Effector CD4-positive, alpha-beta T cell (primary cell): ENCODE measurements around the gene DDI2.
"Not testable (repeated sequence)": the region's sequence is repeated elsewhere in the genome, so short reads cannot be mapped to it uniquely, and the experiment has no call there.

Experiments
- DNase-seq: peaks from one replicate; pipeline ENCODE4 v3.0.0-alpha.2; 2020
- total RNA-seq: gene quantifications from one replicate; lab custom pipeline; 2026; lab: John Stamatoyannopoulos, UW

The DDI2 gene
- 59.1 reads per million, percentile 72 among the genes with 10 or more reads in this experiment for total RNA-seq

DNA sequence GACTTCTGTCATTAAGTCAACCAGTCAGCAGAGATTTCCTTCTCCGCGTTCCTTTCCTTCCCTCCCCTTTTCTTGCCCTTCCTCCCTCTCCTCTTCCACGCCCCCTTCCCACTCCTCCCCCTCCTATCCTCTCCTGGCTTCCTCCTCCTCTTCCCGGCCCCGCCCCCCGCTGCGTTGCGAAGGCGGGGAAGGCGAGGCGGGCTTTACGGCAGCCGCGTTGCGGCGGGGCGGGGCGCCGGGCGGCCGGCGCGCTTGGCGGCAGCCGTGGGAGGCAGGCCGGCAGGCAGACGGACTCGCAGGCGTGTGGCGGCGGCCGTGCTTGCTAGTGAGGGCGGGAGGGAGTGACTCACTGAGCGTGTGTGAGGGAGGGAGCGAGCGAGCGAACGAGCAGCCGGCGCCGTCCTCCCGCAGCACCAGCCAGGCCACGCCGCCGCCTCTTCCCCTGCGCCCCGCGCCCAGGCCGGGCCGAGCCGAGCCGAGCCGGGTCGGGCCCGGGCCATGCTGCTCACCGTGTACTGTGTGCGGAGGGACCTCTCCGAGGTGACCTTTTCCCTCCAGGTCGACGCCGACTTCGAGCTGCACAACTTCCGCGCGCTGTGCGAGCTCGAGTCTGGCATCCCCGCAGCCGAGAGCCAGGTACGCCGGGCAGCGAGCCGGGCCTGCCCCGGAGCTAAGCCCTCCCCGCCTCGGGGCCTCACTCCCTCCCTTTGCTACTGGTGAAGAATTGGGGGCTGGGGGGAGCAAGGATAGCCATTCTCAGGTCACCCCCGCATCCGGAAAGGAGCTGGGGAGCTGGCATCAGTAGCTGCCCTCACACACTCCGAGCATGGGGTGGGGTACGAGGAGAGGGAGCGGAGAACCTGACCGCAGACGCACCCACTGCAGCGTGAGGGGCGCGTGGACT is at the start of gene DDI2:
DDI2 (plus strand) TSS at position 286 of the 904 bp plus-strand sequence; CDS start at position 499, 213 bp downstream.
- peak; percentile 92 for DNase-seq

DNA sequence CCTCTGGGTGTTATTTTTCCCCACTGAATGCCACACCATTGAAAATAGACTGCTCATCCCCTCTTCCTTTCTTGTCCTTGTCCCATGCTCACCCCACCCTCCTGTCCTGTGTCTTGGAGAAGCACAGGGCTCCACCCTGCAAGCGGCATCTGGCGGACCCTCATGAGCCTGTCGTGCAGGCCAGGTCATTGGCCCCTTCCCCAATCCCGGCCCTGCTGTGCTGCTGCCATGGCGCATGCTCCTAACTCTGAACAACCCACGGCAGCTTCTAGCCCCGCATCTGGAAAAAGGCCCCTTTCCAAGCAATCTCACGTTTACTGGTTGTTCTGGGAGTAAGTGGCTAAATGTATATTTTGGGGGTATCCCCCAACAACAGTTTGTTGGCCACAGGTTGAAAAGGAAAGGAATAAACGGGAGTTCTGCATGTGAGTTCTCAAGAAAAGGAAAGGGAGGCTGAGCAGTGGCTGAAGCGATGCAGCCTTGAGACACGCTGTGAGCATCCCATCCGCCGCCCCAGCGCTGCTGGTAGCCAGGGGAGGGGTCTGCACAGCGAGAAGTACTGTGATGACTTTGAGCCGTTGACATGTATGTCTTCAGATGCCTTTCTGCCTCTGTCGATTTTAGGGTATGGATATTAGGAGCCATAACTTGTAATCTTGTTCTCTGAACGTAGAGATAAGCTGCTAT is 48.7 kb upstream of the DDI2 start:
- no peak for DNase-seq

DNA sequence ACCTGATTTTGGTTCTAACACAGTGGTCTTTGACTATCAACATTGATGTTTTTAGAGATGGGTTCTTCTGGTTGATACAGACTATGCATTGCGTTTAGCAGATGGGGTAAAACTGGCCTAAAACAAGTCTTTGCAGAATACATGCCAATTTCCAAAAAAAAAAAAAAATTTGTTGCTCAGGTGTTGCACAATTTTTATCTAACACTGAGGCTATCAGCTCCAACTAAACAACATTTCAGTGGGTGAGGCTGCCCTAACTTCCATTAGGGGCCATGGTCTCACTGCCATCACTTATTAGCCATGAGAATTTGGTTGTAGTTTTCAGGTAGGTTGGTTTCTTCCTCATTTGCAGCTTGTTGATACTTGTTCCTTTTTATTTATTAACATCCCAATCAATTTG is 46.4 kb upstream of the DDI2 start:
- no peak for DNase-seq

DNA sequence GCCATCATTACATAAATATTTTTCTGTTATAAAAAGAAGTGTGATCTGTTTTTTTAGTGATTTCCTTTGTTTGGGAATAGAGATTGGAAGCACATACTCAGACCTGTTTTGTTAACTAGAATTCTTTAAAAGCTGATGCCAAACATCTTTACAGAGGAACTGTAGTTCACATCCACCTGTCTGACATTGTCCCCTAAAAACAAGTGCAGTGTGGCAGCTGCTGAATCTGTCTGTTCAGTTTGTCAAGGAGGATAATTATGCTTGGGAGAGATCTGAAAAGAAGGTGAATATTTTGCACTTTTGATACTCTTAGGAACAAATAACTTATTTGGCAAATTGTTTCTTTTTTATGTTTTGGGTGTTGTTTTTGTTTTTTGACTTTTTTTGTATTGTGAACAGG is 46.0 kb upstream of the DDI2 start:
- no peak for DNase-seq

DNA sequence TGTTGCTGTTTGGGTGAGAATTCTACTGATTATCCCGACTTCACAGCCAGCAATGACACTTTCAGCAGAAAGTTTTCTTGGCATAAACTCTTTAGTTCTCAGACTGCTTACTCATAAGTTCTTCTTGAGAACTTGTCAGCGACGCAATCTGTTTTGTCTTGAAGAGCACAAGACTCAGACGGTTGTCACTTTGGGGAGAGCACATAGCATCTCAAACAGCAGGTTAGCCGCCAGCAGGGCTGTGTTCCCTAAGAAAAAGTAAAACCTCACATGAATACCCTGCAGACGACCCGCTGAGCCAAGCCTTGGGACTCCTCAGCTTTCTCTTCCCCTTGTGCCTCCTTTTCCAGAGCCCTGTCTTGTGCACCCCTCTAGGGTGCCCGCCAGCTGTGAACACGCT is 43.8 kb upstream of the DDI2 start:
- DNase-seq = no peak

DNA sequence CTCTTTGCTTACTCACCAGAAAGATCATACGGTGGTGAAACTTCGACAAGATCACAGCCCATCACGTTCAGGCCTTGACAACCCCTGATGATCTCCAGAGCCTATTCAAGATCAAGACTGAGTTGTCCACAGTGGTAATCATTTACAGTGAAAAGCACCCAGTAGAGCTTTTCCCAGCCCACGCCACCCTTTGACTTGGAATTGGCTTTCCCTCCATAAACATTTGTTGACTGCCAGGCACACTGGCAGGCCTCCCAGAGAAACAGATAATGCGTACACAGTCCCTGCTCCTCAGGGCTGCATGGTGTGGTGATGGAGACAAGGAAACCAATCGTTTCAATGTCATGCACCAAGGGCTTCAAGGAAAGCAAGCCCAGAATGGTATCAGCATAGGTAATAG is 42.5 kb upstream of the DDI2 start:
- DNase-seq = no peak

DNA sequence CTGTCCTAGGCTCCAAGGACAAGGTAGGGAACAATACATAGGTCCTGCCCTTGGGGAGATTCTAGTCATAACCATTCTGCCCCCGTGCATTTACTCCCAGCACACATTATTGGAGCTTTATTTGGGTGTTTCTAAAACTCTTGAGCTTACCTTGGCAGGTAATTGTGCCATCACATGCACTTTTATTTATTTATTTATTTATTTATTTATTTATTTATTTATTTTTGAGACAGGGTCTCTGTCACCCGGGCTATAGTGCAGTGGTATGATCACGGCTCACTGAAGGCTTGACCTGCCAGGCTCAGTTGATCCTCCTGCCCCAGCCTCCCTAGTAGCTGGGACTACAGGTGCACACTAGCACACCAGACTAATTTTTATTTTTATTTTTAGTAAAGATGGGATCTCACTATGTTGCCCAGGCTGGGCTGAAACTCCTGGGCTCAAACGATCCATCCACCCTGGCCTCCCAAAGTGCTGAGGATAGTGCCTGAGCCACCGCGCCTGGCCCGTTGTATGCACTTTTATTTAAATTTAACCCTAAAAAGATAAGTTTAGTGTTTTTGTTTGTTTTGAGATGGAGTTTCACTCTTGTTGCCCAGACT is 41.6 kb upstream of the DDI2 start:
- DNase-seq = no peak

DNA sequence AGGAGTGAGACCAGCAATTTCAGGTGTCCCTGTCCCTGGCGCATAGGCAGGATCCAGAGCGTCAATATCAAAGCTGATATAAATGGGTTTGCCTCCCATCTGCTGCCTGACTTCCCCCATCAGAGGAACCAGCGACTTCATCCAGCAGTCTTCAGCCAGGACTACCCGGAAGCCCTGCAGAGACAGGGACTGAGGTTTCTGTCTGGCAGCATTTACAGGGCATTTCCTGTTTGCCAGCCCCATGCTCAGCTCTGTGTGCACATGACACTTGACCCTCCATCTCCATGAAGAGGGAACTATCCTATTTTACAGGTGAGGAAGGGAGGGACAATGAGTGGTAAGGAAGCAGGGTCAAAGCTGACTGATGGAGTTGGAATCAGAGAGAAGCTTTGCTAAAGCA is 39.6 kb upstream of the DDI2 start:
- no peak for DNase-seq

DNA sequence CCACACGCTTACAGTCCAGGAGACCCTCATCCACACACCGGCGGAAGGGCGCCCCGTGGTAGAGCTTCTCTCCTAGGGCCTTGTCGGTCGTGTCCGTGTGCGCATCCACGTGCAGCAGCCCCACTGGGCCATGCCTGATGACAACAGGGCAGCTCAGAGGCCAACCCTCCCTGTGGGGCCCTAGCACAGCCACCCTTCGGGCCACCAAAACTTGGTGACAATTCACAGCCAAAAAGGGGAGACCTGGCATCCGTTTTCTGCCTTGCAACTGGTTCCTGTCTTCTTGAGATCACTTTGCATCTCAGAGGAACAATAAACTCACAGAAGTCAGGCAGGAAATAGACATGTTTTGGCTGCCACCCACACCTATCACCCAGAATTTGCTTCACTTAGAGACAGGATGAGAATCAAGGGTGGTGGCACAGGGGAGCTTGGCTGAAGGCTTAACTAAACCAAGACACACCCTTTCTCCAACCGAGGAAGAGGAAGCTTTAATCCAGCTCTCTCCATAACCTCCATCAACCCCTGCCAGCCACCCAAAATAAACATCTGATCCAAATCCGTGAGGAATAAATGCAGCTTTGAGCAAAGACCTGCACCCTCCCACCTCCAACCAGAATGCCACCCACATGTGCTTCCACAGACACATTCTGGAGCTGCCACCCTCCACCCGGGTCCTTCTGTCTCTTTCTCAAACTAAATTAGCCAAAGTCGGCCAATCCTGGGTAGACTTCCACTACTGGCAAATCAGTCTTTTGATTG is 38.2 kb upstream of the DDI2 start:
- no peak for DNase-seq

DNA sequence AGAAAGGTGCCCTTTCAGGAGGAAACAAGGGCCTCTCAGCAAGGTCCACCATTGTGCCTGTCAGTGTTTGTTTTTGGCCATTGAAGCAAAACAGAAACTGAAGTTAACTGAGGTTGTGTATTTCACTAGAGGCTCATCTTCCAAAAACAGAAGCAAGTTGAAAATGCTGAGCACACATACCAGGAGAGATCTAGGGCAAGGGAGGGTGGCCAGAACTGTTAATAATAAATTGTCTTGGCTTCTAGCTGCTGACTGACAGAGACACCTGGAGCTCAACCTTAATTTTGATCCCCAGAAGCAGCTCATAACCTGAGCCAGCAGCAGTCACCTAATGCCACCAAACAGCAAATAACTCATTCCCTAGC is 37.6 kb upstream of the DDI2 start:
- no peak for DNase-seq

DNA sequence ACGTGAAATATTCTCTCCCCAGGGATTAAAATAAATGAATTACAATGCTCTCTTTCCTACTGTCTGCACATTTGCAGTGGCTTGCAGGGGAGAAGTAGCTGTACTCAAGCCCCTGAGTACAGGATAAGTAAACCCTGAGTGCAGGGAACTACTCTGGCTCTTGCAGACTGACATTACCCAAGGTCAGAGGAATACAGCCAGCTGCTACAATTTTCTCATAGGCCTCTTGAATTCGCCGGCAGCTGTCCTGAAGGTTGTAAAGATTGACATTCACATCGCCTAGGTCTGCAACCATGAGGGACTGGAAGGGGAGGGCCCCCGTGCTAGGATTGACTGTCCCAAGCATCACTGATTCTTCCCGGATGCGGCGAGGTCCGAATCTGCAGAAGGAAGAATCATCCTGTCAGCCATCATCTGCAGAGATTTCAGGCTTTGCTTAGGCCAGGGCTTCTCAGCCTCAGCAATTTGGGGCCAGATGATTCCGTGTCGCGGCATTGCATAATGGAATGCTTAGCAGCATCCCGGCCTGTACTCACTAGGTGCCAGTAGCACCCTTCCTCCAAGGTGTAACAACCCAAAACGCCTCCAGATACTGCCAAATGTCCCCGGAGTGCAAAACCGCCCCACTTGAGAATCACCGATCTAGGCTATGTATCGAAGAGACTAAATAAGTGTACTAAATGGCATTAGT is 34.1 kb upstream of the DDI2 start:
- DNase-seq = no peak

DNA sequence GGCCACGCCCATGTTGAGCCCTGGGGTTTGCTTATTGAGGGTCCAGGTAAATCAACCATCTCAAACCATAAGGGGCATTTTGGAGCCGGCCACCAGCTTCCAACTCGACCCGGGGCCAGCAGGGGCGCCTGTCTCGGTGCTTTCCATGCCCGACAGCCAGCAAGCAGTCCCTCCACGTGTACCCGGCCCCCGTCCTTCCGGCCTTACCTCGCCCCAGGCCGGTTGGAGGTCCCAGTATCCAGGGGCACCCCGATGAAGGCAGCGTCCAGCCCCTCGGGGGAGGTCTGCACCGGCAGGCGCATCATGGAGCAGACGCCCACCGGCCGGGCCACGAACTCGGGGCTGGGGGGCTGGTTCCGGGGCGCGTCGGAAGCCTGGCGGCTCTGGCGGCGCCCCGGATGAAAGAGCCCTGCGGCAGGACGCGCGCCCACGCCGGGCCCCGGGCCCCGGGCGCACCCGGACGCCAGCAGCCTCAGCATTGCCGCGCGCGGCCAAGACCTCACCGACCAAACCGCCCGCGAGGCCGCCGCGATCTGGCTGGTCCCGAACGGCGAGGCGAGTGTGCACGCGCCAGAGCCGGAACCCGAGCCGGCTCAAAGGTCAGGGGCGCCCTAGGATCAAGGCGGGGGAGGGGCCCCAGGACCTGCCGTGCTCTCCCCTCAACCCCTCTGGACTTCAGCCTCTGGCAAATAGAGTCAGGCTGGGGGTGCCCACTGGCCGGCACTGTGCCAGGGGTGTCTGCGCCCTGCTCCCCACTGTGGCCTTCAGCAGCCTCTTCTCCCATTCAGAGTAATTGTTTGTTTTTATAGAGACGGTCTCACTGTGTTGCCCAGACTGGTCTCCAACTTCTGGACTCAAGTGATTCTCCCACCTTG is 32.5 kb upstream of the DDI2 start, which contains the start of gene AGMAT:
AGMAT (minus strand) TSS at position 563 of the 875 bp plus-strand sequence; CDS start at position 479, 84 bp downstream.
- DNase-seq = peak; percentile 19

DNA sequence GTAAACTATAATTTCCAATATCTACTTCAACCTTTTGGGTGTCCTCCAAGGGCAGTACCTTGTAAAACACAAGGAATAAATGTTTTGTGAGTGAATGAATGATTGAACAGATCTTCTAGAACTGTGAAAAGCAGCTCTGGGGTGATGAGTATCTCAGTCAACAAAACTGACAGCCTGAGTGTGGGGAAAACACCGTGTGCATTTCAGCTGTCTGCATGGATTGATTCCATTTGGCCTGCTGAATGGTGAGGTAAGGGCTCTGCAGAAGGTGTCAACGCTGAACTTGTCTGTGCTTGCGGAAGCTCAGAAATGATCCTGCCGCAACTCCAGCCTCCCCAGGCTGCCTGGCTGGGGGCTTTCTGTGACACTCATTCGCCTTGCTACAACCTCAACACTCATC is 25.0 kb upstream of the DDI2 start:
- DNase-seq = no peak

DNA sequence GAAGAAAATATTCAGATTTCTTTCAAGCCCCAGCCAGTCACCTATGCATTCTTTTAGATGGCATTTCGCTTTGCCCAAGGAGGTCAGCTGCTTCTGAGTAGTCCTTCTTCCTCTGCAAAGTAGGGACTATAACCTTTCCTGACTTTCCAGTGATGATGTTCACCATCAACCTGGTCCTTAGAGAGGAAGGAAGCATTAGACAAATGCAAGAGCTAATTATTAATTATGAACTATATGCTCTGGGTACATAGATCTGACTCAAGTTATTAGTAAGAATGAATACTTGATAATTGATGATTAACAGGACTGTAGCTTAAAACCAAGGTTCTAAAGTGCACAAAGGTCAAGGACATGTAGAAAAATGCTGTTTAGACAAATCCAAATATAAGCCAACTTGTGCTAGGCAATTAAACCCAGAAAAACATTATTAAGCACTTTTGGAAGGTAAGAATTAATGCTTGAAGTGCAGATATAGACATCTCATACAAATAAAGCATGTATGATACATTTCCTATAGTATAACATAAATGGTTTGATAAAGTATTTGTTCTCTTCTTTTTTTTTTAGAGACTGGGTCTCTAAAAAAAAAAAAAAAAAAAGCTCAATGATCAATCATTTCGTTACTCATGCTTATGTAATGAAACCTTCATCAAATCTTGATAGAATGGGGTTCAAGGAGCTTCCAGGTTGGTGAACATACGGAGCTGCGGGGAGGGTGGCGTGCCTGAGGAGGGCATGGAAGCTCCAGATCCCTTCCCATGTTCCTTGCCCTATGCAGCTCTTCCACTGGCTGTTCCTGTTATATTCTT is 21.2 kb upstream of the DDI2 start:
- no peak for DNase-seq

DNA sequence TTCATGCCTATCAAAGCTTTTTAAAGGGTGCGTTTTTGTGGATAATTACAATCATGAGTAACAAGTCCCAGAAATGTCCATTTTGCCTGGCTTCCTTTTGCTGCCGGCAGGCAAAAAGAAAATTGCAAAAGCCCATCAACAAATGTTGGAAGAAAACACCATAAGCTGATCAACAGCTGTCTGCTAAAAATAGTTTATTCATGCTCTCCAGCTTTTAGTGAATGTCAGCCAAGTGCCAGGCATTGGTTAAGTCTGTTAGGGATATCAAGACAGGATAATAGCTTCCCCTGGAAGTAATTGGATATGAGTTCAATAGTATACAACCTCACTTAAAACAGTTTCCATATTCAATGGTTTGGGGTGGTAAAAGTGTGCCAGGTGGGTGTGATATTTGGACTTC is 18.8 kb upstream of the DDI2 start:
- no peak for DNase-seq

DNA sequence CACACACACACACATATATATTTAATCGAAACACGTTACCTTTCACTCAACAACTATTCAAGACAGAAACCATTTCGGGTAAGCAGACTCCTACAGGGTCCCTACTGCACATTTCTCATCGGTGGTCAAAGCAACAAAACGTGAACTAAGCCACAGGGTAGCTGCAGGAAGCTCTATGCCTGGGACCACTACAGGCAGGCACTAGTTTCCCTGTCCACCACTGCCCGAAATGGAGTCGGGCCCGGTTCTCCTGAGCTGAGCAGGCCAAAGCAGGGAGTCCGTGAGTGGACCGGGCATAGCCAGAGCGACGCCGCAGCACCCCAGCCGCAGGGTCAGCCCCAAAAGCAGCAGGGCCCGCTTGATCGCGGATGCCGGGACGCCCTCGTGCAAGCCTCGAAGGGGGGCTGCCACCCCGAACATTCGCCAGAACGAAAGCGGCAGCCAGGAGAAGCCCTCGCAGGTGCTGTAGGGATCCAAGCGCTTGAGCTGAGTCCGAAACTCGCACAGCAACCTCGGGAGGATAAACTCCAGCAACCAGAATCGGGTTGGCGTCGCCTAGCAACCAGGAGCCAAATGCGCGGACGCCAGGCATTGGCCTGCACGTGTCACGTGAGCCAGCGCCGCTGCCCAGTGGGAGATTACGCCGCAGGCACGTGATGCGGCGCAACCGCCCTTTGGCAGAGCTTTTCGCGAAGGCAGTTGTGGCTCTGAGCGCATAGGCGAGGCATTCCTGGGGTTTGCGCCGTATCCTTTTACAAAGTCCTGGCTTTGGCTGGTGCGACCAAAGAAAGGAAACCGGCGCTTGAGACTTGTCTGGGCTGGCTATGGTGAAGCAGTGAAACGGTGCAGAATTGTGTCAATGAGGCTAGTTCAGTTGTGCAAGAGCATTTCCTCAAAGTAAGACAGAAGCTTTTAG is 13.9 kb upstream of the DDI2 start:
- peak; percentile 90 for DNase-seq

DNA sequence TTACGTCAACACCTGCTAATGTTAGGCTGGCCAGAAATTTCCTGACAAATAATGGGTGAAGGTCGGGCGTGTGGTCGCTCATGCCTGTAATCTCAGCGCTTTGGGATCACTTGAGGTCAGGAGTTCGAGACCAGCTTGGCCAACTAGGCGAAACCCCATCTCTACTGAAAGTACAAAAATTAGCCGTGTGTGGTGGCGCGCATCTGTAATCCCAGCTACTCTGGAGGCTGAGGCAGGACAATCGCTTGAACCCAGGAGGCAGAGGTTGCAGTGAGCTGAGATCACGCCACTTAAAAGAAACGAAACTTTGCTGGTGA is 13.3 kb upstream of the DDI2 start:
- not testable (repeated sequence) for DNase-seq

DNA sequence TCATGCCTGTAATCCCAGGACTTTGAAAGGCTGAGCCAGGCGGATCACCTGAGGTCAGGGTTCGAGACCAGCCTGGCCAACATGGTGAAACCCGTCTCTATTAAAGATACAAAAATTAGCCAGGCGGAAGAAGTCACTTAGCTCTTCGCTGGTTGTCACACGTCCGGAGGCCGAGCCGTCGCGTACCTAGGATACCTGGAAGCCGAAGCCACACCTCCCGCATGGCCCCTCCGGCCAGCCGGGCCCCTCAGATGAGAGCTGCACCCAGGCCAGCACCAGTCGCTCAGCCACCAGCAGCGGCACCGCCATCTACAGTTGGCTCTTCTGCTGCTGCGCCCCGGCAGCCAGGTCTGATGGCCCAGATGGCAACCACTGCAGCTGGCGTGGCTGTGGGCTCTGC is 12.9 kb upstream of the DDI2 start:
- DNase-seq = not testable (repeated sequence)
